ES-I3 (cell line): ENCODE results near the gene NEDD9.

ENCODE experiments used
- H3K36me3 ChIP-seq: 2 replicates; pipeline ENCODE4 v1.6.1; 2013; ENCODE audit warnings: mild to moderate bottlenecking, low read length, control low read depth, moderate library complexity; ENCODE audit not compliant: insufficient read depth
- H3K4me1 ChIP-seq: 2 replicates; pipeline ENCODE4 v1.6.1; 2013; ENCODE audit warnings: mild to moderate bottlenecking, control low read depth, low read length; ENCODE audit not compliant: insufficient read depth
- H3K9ac ChIP-seq: 2 replicates; pipeline ENCODE4 v1.6.1; 2013; ENCODE audit warnings: low read depth, mild to moderate bottlenecking, low read length, moderate library complexity
- H3K9me3 ChIP-seq: 2 replicates; pipeline ENCODE4 v1.6.1; 2013; ENCODE audit warnings: mild to moderate bottlenecking, low read length, moderate library complexity; ENCODE audit not compliant: control insufficient read depth, insufficient read depth

The NEDD9 gene

GRCh38 chr6:11185204-11185842 lies 47.1 kb downstream of the NEDD9 start:
- H3K36me3 ChIP-seq: no peaks in the 10 kb centered on the region; the same call in 1 of the 2 replicates
- H3K9ac ChIP-seq: no peak overlapping the region
- H3K4me1 ChIP-seq: no peaks in the 10 kb centered on the region
- no peaks in the 10 kb centered on the region for H3K9me3 ChIP-seq

GRCh38 chr6:11183761-11184362 lies 48.6 kb downstream of the NEDD9 start:
- H3K36me3 ChIP-seq: no peaks in the 10 kb centered on the region; the same call in 1 of the 2 replicates
- no peaks in the 10 kb centered on the region; the same call in 1 of the 2 replicates for H3K4me1 ChIP-seq
- H3K9me3 ChIP-seq: no peaks in the 10 kb centered on the region
- no peak overlapping the region for H3K9ac ChIP-seq

GRCh38 chr6:11181478-11182136 lies 50.9 kb downstream of the NEDD9 start:
- no peak overlapping the region for H3K9ac ChIP-seq
- no peaks in the 10 kb centered on the region; the same call in 1 of the 2 replicates for H3K4me1 ChIP-seq
- H3K9me3 ChIP-seq: no peaks in the 10 kb centered on the region
- H3K36me3 ChIP-seq: no peaks in the 10 kb centered on the region; the same call in 1 of the 2 replicates

GRCh38 chr6:11179419-11180202 lies 52.9 kb downstream of the NEDD9 start:
- Histone ChIP-seq H3K9me3 (no peaks in the 10 kb centered on the region), H3K9ac (no peak overlapping the region), H3K36me3 (no peaks in the 10 kb centered on the region; the same call in 1 of the 2 replicates), H3K4me1 (no peaks in the 10 kb centered on the region; the same call in 1 of the 2 replicates)

- H3K4me1 ChIP-seq: no peaks in the 10 kb centered on the region; the same call in 1 of the 2 replicates
- no peaks in the 10 kb centered on the region; the same call in 1 of the 2 replicates for H3K36me3 ChIP-seq
- no peak overlapping the region for H3K9ac ChIP-seq
- no peaks in the 10 kb centered on the region for H3K9me3 ChIP-seq
Measured at GRCh38 chr6:11179088-11179418, 53.4 kb downstream of the NEDD9 start.

- Histone ChIP-seq H3K9me3 (no peaks in the 10 kb centered on the region), H3K4me1 (peaks cover 11% of the 10 kb centered on the region), H3K36me3 (no peaks in the 10 kb centered on the region), H3K9ac (no peak overlapping the region)
Measured at GRCh38 chr6:11177271-11177670, 55.2 kb downstream of the NEDD9 start.

GRCh38 chr6:11174242-11174611 lies 58.2 kb downstream of the NEDD9 start:
- H3K9ac ChIP-seq: no peak overlapping the region
- no peaks in the 10 kb centered on the region for H3K36me3 ChIP-seq
- H3K9me3 ChIP-seq: no peaks in the 10 kb centered on the region
- peaks cover 11% of the 10 kb centered on the region for H3K4me1 ChIP-seq

GRCh38 chr6:11172501-11173327 lies 59.8 kb downstream of the NEDD9 start:
- Histone ChIP-seq H3K9ac (no peak overlapping the region), H3K4me1 (peaks cover 11% of the 10 kb centered on the region), H3K36me3 (no peaks in the 10 kb centered on the region), H3K9me3 (no peaks in the 10 kb centered on the region)

- Histone ChIP-seq H3K9me3 (no peaks in the 10 kb centered on the region), H3K4me1 (peaks cover 11% of the 10 kb centered on the region)
Measured at GRCh38 chr6:11171952-11172351, 60.5 kb downstream of the NEDD9 start.

GRCh38 chr6:11168091-11168635 lies 64.3 kb downstream of the NEDD9 start:
- Histone ChIP-seq H3K36me3 (no peaks in the 10 kb centered on the region), H3K4me1 (peaks cover 6% of the 10 kb centered on the region; the same call in 1 of the 2 replicates), H3K9ac (no peak overlapping the region), H3K9me3 (no peaks in the 10 kb centered on the region)

More at GRCh38 chr6:11171952-11172351, 60.5 kb downstream of the NEDD9 start:
- no peaks in the 10 kb centered on the region for H3K36me3 ChIP-seq
- no peak overlapping the region for H3K9ac ChIP-seq

- no peaks in the 10 kb centered on the region for H3K36me3 ChIP-seq
- H3K9ac ChIP-seq: no peak overlapping the region
- H3K9me3 ChIP-seq: no peaks in the 10 kb centered on the region
- H3K4me1 ChIP-seq: no peaks in the 10 kb centered on the region
Measured at GRCh38 chr6:11166948-11167347, 65.5 kb downstream of the NEDD9 start.

- Histone ChIP-seq H3K9me3 (no peaks in the 10 kb centered on the region), H3K4me1 (peaks cover 3% of the 10 kb centered on the region; the same call in 1 of the 2 replicates), H3K36me3 (no peaks in the 10 kb centered on the region), H3K9ac (no peak overlapping the region)
Measured at GRCh38 chr6:11164717-11165646, 67.5 kb downstream of the NEDD9 start.

GRCh38 chr6:11163932-11164331 lies 68.5 kb downstream of the NEDD9 start:
- no peaks in the 10 kb centered on the region for H3K9me3 ChIP-seq
- no peak overlapping the region for H3K9ac ChIP-seq
- H3K4me1 ChIP-seq: peaks cover 3% of the 10 kb centered on the region; the same call in 1 of the 2 replicates
- no peaks in the 10 kb centered on the region for H3K36me3 ChIP-seq
